T follicular helper cell (primary cell): Measurements from ENCODE around the gene EBI3.
"Not testable (repeated sequence)": the region's sequence is repeated elsewhere in the genome, so short reads cannot be mapped to it uniquely, and the experiment has no call there.

ENCODE experiments used
- DNase-seq: peaks from one replicate; pipeline ENCODE4 v3.0.0-alpha.2; 2020; ENCODE audit warnings: low read depth

EBI3 gene

DNA sequence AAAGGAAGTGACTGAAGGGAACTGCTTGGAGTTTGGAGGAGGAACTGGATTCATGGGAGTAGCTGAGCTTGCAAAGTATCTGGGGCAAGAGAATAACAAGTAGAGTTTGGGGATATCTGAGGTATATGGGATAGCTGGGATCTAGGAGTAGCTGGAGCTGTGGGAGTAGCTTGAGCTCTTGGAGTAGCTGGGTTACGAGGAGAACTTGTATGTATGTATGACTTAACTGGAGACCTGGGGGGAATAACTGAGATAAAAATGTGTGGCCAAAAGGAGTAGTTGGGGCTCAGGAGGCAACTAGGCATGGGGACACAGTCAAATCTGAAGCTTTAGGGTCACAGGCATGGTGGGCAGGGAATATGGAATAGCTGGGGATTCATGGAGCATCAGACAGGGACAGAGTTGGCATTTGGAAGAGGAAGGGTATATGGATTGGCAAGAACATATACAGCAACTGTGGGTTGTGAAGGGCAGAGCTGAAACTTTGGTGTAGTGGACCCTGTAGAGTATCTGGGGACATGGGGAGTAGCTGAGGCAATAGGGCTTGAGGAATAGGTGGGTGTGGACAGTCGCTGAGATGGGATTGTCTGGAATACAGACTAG is 28.3 kb upstream of the EBI3 start:
- DNase-seq: no peak

DNA sequence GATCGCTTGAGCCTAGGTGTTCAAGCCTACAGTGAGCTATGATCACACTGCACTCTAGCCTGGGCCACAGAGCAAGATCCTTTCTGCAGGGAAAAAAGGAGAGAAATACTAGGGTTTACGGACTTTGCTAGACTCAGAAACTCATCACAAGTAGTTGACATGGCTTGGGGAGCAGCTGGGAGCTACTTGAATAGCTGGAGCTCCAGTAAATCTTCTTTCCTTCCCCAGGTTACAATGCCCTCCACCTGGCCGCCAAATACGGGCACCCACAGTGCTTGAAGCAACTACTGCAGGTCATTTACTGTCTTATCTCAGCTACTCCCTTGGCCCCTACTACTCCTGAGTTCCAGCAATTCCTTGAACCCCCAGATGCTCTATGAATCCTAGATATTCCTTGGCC is 27.5 kb upstream of the EBI3 start:
- no peak for DNase-seq

DNA sequence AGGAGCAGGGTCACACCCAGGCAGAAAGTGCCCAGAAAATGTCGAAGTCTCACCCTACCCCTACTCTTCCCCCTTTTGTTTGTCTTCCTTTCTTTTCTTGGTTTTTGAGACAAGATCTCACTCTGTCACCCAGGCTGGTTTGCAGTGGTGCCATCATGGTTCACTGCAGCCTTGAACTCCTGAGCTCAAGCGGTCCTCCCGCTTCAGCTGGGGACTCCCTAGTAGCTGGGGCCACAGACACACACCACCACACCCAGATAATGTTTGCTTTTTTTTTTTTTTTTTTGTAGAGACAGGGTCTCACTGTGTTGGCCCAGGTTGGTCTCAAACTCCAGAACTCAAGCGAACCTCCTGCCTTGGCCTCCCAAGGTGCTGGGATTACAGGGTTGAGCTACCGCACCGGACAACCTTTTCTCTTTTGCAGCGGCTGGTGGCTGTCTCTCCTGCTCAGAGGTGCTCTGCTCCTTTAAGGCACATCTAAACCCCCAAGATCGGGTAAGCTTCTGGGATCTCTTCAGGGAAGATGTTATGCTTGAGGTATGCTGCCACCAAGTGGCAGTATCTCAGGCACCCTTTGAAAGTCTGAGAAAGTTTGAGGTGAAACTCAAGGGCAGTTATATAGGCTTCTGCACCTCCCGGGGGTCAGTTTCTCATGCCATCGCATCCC is 22.4 kb upstream of the EBI3 start:
- no peak for DNase-seq

DNA sequence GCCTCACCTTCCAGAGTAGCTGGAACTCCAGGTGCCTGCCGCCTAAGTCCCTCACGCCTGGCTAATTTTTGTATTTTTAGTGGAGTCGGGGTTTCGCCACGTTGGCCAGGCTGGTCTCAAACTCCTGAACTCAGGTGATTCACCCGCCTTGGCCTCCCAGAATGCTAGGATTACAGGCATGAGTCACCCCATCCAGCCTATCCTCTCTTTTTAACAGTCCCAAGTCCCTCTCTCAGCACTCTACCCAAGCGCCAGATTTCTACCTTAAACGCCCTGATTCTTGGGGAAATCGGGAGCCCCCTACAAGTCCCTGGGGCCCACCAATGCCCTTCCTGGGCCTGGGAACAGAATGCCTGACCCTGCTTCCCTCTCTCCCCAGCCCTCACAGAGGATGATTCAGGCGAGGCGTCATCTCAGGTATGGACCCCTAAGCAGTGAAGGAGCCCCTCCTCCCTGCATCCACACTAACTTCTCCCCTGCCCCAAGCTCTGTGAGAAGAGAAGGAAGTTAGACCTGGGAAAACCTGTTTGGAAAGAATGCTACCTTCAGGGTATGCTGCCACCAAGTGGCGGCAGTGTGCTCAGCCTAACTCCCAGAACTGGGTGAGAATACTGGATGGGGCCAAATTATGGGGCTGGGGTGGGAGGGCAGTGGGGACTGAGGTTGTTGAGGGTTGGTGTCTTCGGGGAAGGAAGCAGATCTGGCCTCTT is 20.8 kb upstream of the EBI3 start:
- no peak for DNase-seq

DNA sequence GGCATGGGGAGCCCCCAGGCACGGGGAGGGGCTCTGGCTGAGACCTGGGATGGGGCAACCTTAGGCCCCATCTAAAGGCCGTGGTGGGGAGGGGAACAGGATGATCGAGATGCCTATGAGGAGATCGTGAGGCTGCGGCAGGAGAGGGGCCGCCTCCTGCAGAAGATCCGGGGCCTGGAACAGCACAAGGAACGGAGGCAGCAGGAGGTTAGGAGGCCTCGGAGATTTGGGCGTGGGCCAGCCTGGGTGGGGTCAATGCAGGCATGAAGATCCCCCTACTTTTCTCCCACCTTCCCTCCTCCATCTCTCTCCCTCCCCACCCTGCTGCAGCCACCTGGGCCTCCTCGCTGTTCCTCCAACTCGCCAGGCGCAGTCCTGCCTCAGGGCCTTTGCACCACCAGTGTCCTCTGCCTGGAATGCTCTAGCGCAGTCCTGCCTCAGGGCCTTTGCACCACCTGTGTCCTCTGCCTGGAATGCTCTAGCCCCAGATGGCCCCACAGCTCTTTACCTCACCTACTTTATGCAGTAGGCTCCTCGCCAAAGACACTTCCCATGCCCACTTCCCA is 19.1 kb upstream of the EBI3 start:
- DNase-seq: no peak

DNA sequence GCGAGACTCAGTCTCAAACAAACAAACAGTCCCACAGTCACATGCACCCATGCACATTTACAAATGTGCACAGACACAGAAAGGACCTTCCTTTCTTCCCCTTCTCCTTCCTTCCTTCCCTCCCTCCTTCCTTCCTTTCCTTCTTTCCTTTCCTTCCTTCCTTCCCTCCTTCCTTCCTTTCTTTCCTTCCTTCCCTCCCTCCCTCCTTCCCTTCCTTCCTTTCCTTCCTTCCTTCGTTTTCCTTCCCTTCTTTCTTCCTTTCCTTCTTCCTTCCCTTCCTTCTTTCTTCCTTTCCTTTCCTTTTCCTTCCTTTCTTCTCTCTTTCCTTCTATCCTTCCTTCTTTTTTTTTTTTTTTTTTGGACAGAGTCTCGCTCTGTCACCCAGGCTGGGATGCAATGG is 16.2 kb upstream of the EBI3 start:
- no peak for DNase-seq

DNA sequence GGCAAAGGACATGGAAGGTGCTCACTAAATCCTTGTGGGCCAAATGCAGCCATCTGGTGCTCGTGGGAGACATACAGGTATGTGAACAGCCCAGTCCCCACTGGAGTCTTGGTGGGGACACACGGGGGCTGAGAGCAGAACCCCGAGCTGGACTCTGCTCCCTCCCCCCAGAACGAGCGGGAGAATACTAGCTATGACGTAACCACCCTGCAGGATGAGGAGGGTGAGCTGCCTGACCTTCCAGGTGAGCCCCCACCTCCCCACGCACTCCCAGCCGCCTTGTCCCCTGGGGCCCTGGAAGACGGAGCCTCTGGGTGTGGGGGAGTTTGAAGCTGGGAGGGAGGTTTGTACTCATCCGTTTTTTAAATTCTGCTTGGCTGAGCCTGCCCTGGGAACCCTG is 13.5 kb upstream of the EBI3 start:
- DNase-seq: no peak

DNA sequence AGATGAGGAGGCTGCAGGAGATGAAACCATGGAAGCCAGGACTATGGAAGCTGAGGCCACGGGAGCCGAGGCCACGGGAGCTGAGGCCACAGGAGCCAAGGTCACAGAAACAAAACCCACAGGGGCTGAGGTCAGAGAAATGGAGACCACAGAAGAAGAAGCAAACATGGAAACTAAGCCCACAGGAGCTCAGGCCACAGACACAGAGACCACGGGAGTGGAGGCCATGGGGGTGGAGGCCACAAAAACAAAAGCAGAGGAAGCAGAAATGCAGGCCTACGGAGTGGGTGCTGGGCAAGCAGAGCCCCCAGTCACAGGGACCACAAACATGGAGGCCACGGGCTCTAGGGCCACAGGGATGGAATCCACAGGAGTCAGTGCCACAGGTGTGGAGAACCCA is 12.5 kb upstream of the EBI3 start:
- DNase-seq: no peak

DNA sequence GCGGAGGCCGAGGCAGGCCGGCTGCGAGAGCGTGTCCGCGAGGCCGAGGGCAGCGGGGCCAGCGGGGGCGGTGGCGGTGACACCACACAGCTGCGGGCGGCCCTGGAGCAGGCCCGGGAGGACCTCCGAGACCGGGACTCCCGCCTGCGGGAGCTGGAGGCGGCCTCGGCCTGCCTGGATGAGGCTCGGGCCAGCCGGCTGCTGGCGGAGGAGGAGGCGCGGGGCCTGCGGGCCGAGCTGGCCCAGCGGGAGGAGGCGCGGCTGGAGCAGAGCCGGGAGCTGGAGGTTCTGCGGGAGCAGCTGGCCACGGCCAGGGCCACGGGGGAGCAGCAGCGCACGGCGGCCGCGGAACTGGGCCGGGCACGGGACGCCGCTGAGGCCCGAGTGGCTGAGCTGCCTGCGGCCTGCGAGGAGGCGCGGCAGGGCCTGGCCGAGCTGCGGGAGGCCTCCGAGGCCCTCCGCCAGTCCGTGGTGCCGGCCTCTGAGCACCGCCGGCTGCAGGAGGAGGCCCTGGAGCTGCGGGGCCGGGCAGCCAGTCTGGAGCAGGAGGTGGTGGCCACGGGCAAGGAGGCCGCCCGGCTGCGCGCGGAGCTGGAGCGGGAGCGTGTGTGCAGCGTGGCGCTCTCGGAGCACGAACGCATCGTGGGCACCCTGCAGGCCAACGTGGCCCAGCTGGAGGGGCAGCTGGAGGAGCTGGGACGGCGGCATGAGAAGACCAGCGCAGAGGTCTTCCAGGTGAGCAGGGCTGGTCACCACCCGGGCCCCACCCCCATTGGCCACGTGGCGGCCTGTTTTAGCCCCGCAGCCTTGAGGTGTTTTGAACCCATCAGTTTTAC is 11.7 kb upstream of the EBI3 start:
- no peak for DNase-seq

DNA sequence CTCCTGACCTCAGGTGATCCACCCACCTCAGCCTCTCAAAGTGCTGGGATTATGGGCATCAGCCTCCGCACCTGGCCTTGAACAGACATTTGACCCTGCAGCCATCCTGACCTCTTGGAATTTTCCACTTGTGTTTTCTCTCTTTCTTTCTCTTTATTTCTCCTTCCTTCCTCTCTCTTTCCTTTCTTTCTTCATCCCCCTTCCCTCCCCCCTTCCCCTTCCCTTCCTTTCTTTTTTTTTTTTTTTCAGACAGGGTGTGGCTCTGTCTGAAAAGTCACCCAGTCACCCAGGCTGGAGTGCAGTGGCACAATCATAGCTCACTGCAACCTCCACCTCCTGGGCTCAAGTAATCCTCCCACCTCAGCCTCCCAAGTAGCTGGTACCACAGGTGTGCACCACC is 10.8 kb upstream of the EBI3 start:
- DNase-seq: not testable (repeated sequence)

DNA sequence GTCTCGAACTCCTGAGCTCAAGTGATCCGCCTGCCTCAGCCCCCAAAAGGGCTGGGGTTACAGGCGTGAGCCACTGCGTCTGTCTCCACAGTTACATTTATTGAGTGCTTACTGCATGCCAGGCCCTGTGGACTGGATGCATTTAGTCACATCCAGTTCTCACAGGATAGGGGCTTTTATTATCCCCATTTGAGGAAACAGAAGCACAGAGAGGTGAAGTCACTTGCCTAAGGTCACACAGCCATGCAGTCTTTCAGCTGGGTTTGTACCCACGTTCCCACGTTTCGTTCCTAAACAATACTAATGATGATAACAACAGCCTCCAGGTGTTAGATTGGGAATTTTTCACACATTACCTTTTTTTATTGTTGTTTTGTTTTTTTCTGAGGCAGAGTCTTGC is 9.1 kb upstream of the EBI3 start:
- no peak for DNase-seq

DNA sequence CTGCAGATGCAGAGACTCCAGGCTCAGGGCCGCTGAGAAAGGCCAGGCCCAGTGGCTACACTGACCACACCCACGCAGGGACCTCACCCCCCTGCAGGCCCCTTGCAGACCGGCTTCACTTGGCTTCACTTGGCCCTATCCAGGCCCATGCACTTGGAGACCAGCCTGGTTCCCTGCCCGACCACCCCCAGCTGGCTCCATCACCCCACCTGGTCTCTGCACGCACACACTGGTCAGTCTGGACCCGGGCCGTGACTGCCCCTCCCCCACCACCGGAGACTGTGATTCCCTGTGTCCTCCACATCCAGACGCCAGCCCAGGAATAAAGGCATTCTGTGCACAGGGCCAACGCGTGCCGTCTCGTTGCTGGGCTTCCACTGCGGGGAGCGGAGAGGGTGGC is 4.9 kb upstream of the EBI3 start:
- no peak for DNase-seq

DNA sequence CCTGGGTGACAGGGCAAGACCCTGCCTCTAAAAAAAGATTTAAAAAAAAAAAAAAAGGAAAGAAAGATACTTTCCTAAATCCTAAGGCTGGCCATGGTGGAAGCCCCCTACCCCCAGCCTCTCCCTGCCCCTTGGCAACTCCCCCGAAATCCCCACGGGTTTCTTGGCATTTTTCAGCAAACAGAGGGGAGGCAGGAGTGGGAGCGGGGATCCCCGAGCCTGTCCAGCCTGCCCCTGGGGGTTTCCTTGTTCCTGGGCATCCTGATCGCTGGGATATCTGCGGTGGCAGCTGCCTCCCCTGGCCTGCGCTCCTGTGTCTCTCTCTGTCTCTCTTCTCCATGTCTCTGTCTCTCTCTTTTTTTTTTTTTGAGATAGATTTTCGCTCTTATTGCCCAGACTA is 3.4 kb upstream of the EBI3 start:
- no peak for DNase-seq

DNA sequence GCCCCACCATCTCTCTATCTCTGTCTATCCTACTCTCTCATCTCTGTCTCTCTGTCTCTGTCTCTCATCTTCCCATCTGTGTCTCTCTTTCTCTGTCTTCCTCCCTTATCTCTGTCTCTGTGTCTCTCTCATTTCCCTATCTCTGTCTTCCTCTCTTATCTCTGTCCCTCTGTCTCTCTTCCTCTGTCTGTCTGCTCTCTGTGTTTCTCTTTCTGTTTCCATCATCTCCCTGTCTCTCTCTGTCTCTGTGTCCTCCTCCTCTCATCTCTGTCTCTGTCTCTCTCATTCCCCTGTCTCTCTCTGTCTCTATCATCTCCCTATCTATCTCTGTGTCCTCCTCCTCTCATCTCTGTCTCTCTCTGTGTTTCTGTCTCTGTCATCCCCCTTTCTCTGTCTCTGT is 1.6 kb upstream of the EBI3 start:
- DNase-seq: no peak

DNA sequence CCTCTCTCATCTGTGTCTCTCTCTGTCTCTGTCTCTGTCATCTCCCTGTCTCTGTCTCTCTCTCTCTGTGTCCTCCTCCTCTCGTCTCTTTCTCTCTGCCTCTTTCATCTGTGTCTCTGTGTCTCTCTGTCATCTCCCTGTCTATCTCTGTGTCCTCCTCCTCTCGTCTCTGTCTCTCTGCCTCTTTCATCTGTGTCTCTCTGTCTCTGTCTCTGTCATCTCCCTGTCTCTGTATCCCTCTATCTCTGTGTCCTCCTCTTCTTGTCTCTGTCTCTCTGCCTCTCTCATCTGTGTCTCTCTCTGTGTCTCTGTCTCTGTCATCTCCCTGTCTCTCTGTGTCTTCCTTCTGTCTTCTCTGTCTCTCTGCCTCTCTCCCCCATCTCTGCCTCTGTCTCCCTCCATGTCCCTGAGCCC is 551 bp upstream of the EBI3 start:
- DNase-seq: no peak

DNA sequence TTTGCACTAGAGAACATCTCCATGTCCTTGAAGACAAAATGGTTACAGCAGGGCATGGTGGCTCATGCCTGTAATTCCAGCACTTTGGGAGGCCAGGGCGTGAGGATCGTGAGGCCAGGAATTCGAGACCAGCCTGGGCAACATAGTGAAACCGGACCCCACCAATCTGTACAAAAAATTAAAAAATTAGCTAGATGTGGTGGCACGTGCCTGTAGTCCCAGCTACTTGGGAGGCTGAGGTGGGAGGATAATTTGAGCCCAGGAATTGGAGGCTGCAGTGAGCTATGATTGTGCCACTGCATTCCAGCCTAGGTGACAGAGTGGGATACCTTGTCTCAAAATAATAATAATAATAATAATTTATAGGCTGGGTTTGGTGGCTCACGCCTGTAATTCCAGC is 914 bp downstream of the EBI3 start:
- not testable (repeated sequence) for DNase-seq

DNA sequence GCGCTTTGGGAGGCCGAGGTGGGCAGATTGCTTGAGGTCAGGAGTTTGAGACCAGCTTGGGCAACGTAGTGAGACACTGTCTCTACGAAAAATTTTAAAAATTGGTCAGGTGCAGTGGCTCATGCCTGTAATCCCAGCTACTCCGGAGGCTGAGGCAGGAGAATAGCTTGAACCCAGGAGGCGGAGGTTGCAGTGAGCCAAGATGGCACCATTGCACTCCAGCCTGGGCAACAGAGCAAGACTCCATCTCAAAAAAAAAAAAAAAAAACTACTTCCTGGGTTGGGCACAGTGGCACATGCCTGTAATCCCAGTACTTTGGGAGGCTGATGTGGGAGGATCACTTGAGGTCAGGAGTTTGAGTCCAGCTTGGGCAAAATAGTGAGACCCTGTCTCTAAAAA is 2.2 kb downstream of the EBI3 start:
- DNase-seq: not testable (repeated sequence)

DNA sequence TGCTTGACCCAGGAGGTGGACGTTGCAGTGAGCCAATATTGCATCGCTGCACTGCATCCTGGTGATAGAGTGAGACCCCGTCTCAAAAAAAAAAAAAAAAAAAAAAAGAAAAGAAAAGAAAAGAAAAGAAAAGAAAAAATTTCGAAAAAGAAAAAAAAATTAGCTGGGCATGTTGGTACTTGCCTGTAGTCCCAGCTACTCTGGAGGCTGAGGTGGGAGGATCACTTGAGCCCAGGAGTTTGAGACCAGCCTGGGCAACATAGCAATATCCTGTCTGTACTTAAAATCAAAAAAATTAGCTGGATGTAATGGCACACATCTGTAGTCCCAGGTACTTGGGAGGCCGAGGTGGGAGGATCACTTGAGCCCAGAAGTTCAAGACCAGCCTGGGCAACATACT is 2.8 kb downstream of the EBI3 start:
- not testable (repeated sequence) for DNase-seq

DNA sequence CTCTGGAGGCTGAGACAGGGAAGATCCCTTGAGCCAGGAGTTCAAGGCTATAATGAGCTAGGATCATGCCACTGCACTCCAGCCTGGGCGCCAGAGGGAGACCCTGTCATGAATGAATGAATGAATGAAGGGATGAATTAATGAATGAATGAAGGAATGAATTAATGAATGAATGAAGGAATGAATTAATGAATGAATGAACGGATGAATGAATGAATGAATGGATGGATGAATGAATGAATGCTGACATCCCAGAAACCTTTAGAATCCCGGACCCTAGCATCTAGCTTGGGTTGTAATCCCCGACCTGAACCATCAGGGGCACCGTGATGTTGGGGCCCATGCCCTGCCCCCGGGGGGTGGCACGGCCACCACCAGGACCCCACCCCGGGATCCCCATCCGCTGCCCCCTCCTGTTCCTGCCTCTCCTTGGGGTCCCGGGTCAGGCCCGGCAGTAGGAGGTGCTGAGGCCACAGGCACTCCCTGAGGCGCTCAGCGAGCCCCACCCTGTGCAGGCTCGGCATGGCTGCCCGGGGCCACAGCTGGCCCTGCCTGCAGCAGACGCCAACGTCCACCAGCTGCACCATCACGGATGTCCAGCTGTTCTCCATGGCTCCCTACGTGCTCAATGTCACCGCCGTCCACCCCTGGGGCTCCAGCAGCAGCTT is 3.4 kb downstream of the EBI3 start:
- DNase-seq: no peak

DNA sequence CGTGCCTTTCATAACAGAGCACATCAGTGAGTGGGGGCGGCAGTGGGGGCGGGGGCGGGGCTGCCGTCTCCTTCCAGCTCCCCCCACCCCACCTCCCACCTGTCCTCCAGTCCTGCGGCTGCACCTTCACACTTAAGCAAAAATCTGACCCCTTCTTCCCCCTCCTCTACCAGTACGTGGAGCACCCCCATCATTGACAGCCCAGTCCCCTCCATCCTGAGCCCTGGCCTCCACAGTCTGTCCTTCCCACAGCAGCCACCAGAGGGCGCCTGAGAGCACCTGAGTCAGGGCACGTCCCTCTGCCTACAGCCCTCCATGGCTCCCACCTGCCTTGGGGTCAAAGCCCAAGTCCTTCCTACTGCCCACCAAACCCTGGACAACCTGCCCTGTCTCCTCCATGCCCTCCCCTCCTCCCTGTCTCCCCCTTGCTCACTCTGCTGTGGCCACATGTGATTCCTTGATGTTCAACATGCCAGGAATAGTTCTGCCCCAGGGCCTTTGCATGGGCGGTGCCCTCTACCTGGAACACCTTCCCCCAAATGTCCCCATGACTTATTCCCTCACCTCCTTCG is 4.0 kb downstream of the EBI3 start:
- DNase-seq: peak; percentile 48

DNA sequence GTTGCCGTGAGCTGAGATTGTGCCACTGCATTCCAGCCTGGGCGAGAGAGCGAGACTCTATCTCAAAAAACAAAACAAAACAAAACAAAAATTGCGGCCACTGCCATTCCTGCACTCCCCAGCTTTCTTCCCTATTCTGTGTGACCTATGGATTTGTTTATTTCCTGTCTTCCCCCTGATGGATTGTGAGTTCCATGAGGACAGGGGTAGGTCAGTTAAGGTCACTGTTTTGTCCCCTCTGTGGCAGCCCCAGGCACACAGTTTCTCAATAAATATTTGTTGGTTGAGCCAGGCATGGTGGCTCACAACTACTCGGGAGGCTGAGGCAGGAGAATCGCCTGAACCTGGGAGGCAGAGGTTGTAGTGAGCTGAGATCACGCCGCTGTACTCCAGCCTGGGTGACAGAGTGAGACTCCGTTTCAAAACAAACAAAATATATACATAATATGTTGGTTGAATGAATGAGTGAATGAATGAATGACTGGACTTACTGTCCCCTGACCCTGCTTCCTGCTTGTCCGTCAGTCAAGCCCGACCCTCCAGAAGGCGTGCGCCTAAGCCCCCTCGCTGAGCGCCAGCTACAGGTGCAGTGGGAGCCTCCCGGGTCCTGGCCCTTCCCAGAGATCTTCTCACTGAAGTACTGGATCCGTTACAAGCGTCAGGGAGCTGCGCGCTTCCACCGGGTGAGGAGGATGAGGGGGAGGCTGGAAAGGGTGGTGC is 5.0 kb downstream of the EBI3 start:
- DNase-seq: no peak
